Measurements from ENCODE around the gene SCLY. TPM values are rescaled to one million over a fixed set of nuclear protein-coding genes. Genes with fewer than 3 reads are reported as not detected.
A peak's percentile ranks its signal among the peaks of the same experiment; 100 is the strongest.

SCLY gene
- total and polyA plus RNA-seq, 2 of the 13 experiments (the other 11 are each of a cell fraction or from before 2014, with no cell fraction given): 27.9 to 38.6 TPM

- TF ChIP-seq ZNF225 (CRISPR knock-in tag; IDR thresholded peaks at IDR 0.05): peak; percentile 58; the same call in 1 of the 2 replicates
- TF ChIP-seq HNF1A (IDR thresholded peaks at IDR 0.05; ENCODE audit: low read depth): no peak
- no peak for TF ChIP-seq HNF1A (CRISPR knock-in tag; IDR thresholded peaks at IDR 0.05; ENCODE audit: borderline replicate concordance)
- 0 out of 2 replicates have a peak, but pooled peaks have one; percentile 22 for TF ChIP-seq ZNF766 (CRISPR knock-in tag; IDR thresholded peaks at IDR 0.05; ENCODE audit: borderline replicate concordance)
- 0 out of 2 replicates have a peak, but pooled peaks have one; percentile 17 for TF ChIP-seq ZFP91 (CRISPR knock-in tag; IDR thresholded peaks at IDR 0.05; ENCODE audit: borderline replicate concordance)
- peak; percentile 60; the same call in 1 of the 2 replicates for TF ChIP-seq BRD4 (CRISPR knock-in tag; IDR thresholded peaks at IDR 0.05)
- no peak for TF ChIP-seq NFATC3 (CRISPR knock-in tag; IDR thresholded peaks at IDR 0.05)
- no peak for TF ChIP-seq ZHX1 (CRISPR knock-in tag; IDR thresholded peaks at IDR 0.05; ENCODE audit: low read depth)
- peak; percentile 51 for TF ChIP-seq ZFX (CRISPR knock-in tag; IDR thresholded peaks at IDR 0.05; ENCODE audit: low read depth)
- no peak for TF ChIP-seq ZNF713 (CRISPR knock-in tag; IDR thresholded peaks at IDR 0.05)
- no peak for TF ChIP-seq SIX4 (CRISPR knock-in tag; IDR thresholded peaks at IDR 0.05)
- TF ChIP-seq KLF16 (CRISPR knock-in tag; IDR thresholded peaks at IDR 0.05): no peak
- TF ChIP-seq MXD1 (CRISPR knock-in tag; IDR thresholded peaks at IDR 0.05): 0 out of 2 replicates have a peak, but pooled peaks have one; percentile 23
- no peak for TF ChIP-seq ZKSCAN1 (IDR thresholded peaks at IDR 0.05; ENCODE audit: low read length)
- TF ChIP-seq HOXA3 (CRISPR knock-in tag; IDR thresholded peaks at IDR 0.05): peak; percentile 52; the same call in 1 of the 2 replicates
- peak; percentile 24; the same call in 1 of the 2 replicates for TF ChIP-seq HNF4A (CRISPR knock-in tag; IDR thresholded peaks at IDR 0.05)
- no peak for TF ChIP-seq EZH2 (conservative IDR thresholded peaks at IDR 0.05; ENCODE audit: low read depth, low read length)
- no peak for TF ChIP-seq IRX3 (CRISPR knock-in tag; IDR thresholded peaks at IDR 0.05; ENCODE audit: borderline replicate concordance, low read depth)
- no peak for TF ChIP-seq ZNF557 (CRISPR knock-in tag; IDR thresholded peaks at IDR 0.05)
- 0 out of 2 replicates have a peak, but pooled peaks have one; percentile 43 for TF ChIP-seq ISL2 (CRISPR knock-in tag; IDR thresholded peaks at IDR 0.05)
Observed at GRCh38 chr2:238108423-238109183, 47.8 kb downstream of the SCLY start (continued).
